Uterus (tissue), 2 donors: ENCODE measurements around the gene DNAJC15.

Experiments
- POLR2A ChIP-seq, 2 donors: fragments of 450-650 bp; IDR thresholded peaks; one replicate each; pipeline ENCODE4 v1.6.1; 2016; ENCODE audit warnings: antibody characterized with exemption in 2 of 2, mild to moderate bottlenecking in 1 of 2, moderate library complexity in 1 of 2
- TF ChIP-seq, protein P1 (sequence below), 4 experiments: fragments of 200-600 bp in 2 of 4; fragments of 450-650 bp in 2 of 4; sonication (generic) in 2 of 4; IDR thresholded peaks; one replicate each; pipeline ENCODE4 v1.5.1; 2016 to 2019; ENCODE audit warnings: antibody characterized with exemption in 4 of 4, mild to moderate bottlenecking in 2 of 4, moderate library complexity in 1 of 4

GRCh38 chr13:43041369-43041921 is 18.1 kb downstream of the DNAJC15 start:
- TF ChIP-seq, protein P1, sequence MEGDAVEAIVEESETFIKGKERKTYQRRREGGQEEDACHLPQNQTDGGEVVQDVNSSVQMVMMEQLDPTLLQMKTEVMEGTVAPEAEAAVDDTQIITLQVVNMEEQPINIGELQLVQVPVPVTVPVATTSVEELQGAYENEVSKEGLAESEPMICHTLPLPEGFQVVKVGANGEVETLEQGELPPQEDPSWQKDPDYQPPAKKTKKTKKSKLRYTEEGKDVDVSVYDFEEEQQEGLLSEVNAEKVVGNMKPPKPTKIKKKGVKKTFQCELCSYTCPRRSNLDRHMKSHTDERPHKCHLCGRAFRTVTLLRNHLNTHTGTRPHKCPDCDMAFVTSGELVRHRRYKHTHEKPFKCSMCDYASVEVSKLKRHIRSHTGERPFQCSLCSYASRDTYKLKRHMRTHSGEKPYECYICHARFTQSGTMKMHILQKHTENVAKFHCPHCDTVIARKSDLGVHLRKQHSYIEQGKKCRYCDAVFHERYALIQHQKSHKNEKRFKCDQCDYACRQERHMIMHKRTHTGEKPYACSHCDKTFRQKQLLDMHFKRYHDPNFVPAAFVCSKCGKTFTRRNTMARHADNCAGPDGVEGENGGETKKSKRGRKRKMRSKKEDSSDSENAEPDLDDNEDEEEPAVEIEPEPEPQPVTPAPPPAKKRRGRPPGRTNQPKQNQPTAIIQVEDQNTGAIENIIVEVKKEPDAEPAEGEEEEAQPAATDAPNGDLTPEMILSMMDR (IDR thresholded peaks at IDR 0.05): no peak
- TF ChIP-seq POLR2A (IDR thresholded peaks at IDR 0.05): no peak
